ENCODE data around the gene SLC47A1. TPM values are rescaled to one million over a fixed set of nuclear protein-coding genes. Genes with fewer than 3 reads are reported as not detected.

SLC47A1 gene
- total and polyA plus RNA-seq, 2 of the 8 experiments (the other 6 are each of a cell fraction or from before 2014, with no cell fraction given): 1.5 to 3.6 TPM

GRCh38 chr17:19592316-19592715 is 58.7 kb downstream of the SLC47A1 start:
- no peak for DNase-seq (ENCODE audit: low read depth in 1 of 2, low spot score in 2 of 2)
- TF ChIP-seq ASH2L (IDR thresholded peaks at IDR 0.05; ENCODE audit: low read length) (no peak), RBBP5 (IDR thresholded peaks at IDR 0.05; ENCODE audit: borderline replicate concordance, low read depth, low read length) (no peak), SUZ12 (IDR thresholded peaks at IDR 0.05; ENCODE audit: low read length) (no peak), ZNF274 (IDR thresholded peaks at IDR 0.05; ENCODE audit: borderline replicate concordance, extremely low read depth, low read length) (no peak), CTCF (IDR thresholded peaks at IDR 0.05; ENCODE audit: control extremely low read depth in 1 of 3, insufficient read depth in 1 of 3, low read depth in 1 of 3, low read length in 3 of 3) (no peak), TEAD4 (IDR thresholded peaks at IDR 0.05; ENCODE audit: low read depth, low read length) (no peak), CBX5 (IDR thresholded peaks at IDR 0.05; ENCODE audit: low read depth, low read length) (no peak), GTF2F1 (IDR thresholded peaks at IDR 0.05; ENCODE audit: borderline replicate concordance, low read depth, low read length) (no peak), CHD2 (IDR thresholded peaks at IDR 0.05; ENCODE audit: low read length) (no peak)
- TF ChIP-seq, protein P1, sequence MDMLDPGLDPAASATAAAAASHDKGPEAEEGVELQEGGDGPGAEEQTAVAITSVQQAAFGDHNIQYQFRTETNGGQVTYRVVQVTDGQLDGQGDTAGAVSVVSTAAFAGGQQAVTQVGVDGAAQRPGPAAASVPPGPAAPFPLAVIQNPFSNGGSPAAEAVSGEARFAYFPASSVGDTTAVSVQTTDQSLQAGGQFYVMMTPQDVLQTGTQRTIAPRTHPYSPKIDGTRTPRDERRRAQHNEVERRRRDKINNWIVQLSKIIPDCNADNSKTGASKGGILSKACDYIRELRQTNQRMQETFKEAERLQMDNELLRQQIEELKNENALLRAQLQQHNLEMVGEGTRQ (IDR thresholded peaks at IDR 0.05; ENCODE audit: low read length): no peak

More at GRCh38 chr17:19592316-19592715, 58.7 kb downstream of the SLC47A1 start:
- Histone ChIP-seq H3K36me3 (ENCODE audit: control insufficient read depth in 2 of 4, insufficient read depth in 4 of 4, low read length in 3 of 4) (no peaks in the 10 kb centered on the region), H3K23me2 (ENCODE audit: low read depth, low read length) (no peaks in the 10 kb centered on the region), H2AK5ac (ENCODE audit: low read depth, low read length) (no peak overlapping the region), H2BK15ac (ENCODE audit: low read length) (no peak overlapping the region), H2BK20ac (ENCODE audit: low read length) (no peak overlapping the region), H3K23ac (ENCODE audit: insufficient read length) (no peak overlapping the region), H3K18ac (ENCODE audit: extremely low read depth, low read length) (no peak overlapping the region), H2BK5ac (ENCODE audit: low read depth, low read length) (no peak overlapping the region), H3K4me1 (replicated peaks in 1 of 4; ENCODE audit: control insufficient read depth in 3 of 4, insufficient read depth in 4 of 4, low read length in 3 of 4) (no peaks in the 10 kb centered on the region), H3K27me3 (replicated peaks in 1 of 4; ENCODE audit: control insufficient read depth in 3 of 4, extremely low read depth in 1 of 4, insufficient read depth in 3 of 4, low read length in 3 of 4) (no peaks in the 10 kb centered on the region; a peak in 1 of 7 replicates), H3K9ac (replicated peaks in 1 of 4; ENCODE audit: extremely low read depth in 1 of 4, low read depth in 3 of 4, low read length in 3 of 4) (no peak overlapping the region), H3K4me3 (ENCODE audit: extremely low read depth in 1 of 4, insufficient read depth in 2 of 4, low read depth in 3 of 4, low read length in 4 of 4) (no peak overlapping the region), H3K27ac (ENCODE audit: low read depth, low read length) (no peak overlapping the region), H2BK120ac (replicated peaks; ENCODE audit: low read depth, low read length) (no peak overlapping the region), H3K4me2 (ENCODE audit: insufficient read depth in 1 of 2, low read depth in 2 of 2, low read length in 2 of 2) (no peak overlapping the region), H4K91ac (replicated peaks; ENCODE audit: insufficient read length, low read length) (no peak overlapping the region), H4K5ac (ENCODE audit: insufficient read length, low read depth, low read length) (no peak overlapping the region), H4K8ac (ENCODE audit: extremely low read depth, insufficient read depth, low read length) (no peak overlapping the region), H3K9me3 (ENCODE audit: insufficient read depth in 2 of 2, low read depth in 1 of 2, low read length in 1 of 2) (no peaks in the 10 kb centered on the region), H2AFZ (ENCODE audit: low read length) (no peak overlapping the region), H3K14ac (ENCODE audit: insufficient read length) (no peak overlapping the region), H3K4ac (replicated peaks; ENCODE audit: insufficient read length, low read depth, low read length) (no peak overlapping the region), H3K79me2 (ENCODE audit: control insufficient read depth in 1 of 2, insufficient read depth in 2 of 2, low read length in 2 of 2) (no peaks in the 10 kb centered on the region), H3K79me1 (ENCODE audit: low read depth, low read length) (no peaks in the 10 kb centered on the region), H3K56ac (replicated peaks; ENCODE audit: insufficient read length, low read depth, low read length) (no peak overlapping the region), H4K20me1 (replicated peaks in 1 of 2; ENCODE audit: control insufficient read depth in 1 of 2, insufficient read depth in 2 of 2, low read length in 2 of 2) (no peaks in the 10 kb centered on the region), H2BK12ac (ENCODE audit: low read depth, low read length) (no peak overlapping the region)
- no peak for FAIRE-seq
- WGBS, 2 experiments (ENCODE audit: extremely low coverage in 1 of 2, insufficient coverage in 1 of 2, insufficient read length in 1 of 2, insufficient replicate concordance in 2 of 2, low coverage in 1 of 2, low lambda C conversion rate in 2 of 2, missing lambda C conversion rate in 1 of 2): 92 to 100% methylated on average over 1 to 4 of the region's 4 CpGs
- ChIA-PET POLR2A (ENCODE audit: partially characterized antibody) (no interaction called here), CTCF (ENCODE audit: partially characterized antibody) (interaction anchor here (1.0 to 1.8 kb wide), 5 partner anchors 15 to 75 kb away, joined by 3 to 7 read pairs (median 4); no protein-coding TSS in a partner anchor)

Measured in H1 (cell line).